Measurements from ENCODE around the gene LTO1. TPM values are rescaled to one million over a fixed set of nuclear protein-coding genes. Genes with fewer than 3 reads are reported as not detected.

The LTO1 gene
- polyA plus RNA-seq, 2 of the 4 experiments (the other 2 are of a cell fraction): 25.1 to 27.0 TPM

GRCh38 chr11:69711822-69712801 lies 37.0 kb upstream of the LTO1 start:
- Histone ChIP-seq H3K27ac (no peak overlapping the region), H3K4me3 (no peak overlapping the region), H3K4me1 (no peaks in the 10 kb centered on the region), H3K9me3 (no peaks in the 10 kb centered on the region), H3K4me2 (no peak overlapping the region)
- DNase-seq (ENCODE audit: low read depth in 1 of 2, low spot score in 1 of 2): no peak
- TF ChIP-seq JUNB (IDR thresholded peaks at IDR 0.05): no peak
- no peak for TF ChIP-seq CEBPB (IDR thresholded peaks at IDR 0.05)
- no peak for TF ChIP-seq SMC3 (IDR thresholded peaks at IDR 0.05)
- TF ChIP-seq BHLHE40 (IDR thresholded peaks at IDR 0.05; ENCODE audit: low read depth, low read length): no peak
- TF ChIP-seq HES2 (IDR thresholded peaks at IDR 0.05): no peak
- TF ChIP-seq JUN (IDR thresholded peaks at IDR 0.05): no peak
- TF ChIP-seq MAZ (IDR thresholded peaks at IDR 0.05; ENCODE audit: borderline replicate concordance, low read depth, low read length): no peak
- no peak for TF ChIP-seq TFCP2L1 (CRISPR knock-in tag; IDR thresholded peaks at IDR 0.05)
- no peak for TF ChIP-seq CBX2 (IDR thresholded peaks at IDR 0.05; ENCODE audit: borderline replicate concordance, low read depth)
- CTCF ChIA-PET: interaction anchor here (0.6 to 1.3 kb wide), 7 partner anchors 8 to 472 kb away, joined by 3 to 5 read pairs (median 4); no protein-coding TSS in a partner anchor
- ATAC-seq: no peak; a peak in 1 of 6 replicates
- 78% methylated on average over 27 of the region's 28 CpGs for WGBS (ENCODE audit: missing lambda C conversion rate)
- POLR2A ChIA-PET: no interaction called here
- no peak for FAIRE-seq

- Histone ChIP-seq H3K9me3 (no peaks in the 10 kb centered on the region), H3K27ac (no peak overlapping the region), H3K4me3 (no peak overlapping the region), H3K4me2 (no peak overlapping the region), H3K4me1 (0 out of 3 replicates have a peak, but pooled peaks cover under 1% of the 10 kb centered on the region)
- WGBS (ENCODE audit: missing lambda C conversion rate): 68% methylated on average over 14 of the region's 15 CpGs
- POLR2A ChIA-PET: no interaction called here
- no peak for DNase-seq (ENCODE audit: low read depth in 1 of 2, low spot score in 1 of 2)
- FAIRE-seq: no peak
- no peak for TF ChIP-seq HOXB5 (CRISPR knock-in tag; IDR thresholded peaks at IDR 0.05)
- no peak for TF ChIP-seq HOXA7 (CRISPR knock-in tag; IDR thresholded peaks at IDR 0.05)
- TF ChIP-seq SREBF2 (IDR thresholded peaks at IDR 0.05): no peak
- no peak for TF ChIP-seq CHD2 (IDR thresholded peaks at IDR 0.05; ENCODE audit: low read length, partially characterized antibody)
- TF ChIP-seq HES2 (IDR thresholded peaks at IDR 0.05): no peak
- TF ChIP-seq HDAC2 (IDR thresholded peaks at IDR 0.05): no peak
- TF ChIP-seq NFE2L2 (conservative IDR thresholded peaks at IDR 0.05; ENCODE audit: low read length): no peak
- TF ChIP-seq FOXS1 (CRISPR knock-in tag; IDR thresholded peaks at IDR 0.05): no peak
- TF ChIP-seq, protein P1, sequence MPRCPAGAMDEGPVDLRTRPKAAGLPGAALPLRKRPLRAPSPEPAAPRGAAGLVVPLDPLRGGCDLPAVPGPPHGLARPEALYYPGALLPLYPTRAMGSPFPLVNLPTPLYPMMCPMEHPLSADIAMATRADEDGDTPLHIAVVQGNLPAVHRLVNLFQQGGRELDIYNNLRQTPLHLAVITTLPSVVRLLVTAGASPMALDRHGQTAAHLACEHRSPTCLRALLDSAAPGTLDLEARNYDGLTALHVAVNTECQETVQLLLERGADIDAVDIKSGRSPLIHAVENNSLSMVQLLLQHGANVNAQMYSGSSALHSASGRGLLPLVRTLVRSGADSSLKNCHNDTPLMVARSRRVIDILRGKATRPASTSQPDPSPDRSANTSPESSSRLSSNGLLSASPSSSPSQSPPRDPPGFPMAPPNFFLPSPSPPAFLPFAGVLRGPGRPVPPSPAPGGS (IDR thresholded peaks at IDR 0.05): no peak
- no peak for TF ChIP-seq RARB (CRISPR knock-in tag; IDR thresholded peaks at IDR 0.05)
- TF ChIP-seq NR3C1 (IDR thresholded peaks at IDR 0.05): no peak
- no peak for TF ChIP-seq NPAS2 (CRISPR knock-in tag; IDR thresholded peaks at IDR 0.05; ENCODE audit: borderline replicate concordance)
- no peak for TF ChIP-seq SMC3 (IDR thresholded peaks at IDR 0.05)
- TF ChIP-seq CTCF (IDR thresholded peaks at IDR 0.05): no peak
- no peak for TF ChIP-seq HMGXB4 (CRISPR knock-in tag; IDR thresholded peaks at IDR 0.05; ENCODE audit: borderline replicate concordance)
- no peak for TF ChIP-seq POLR2A (IDR thresholded peaks at IDR 0.05; ENCODE audit: low read length)
- TF ChIP-seq, protein P2, sequence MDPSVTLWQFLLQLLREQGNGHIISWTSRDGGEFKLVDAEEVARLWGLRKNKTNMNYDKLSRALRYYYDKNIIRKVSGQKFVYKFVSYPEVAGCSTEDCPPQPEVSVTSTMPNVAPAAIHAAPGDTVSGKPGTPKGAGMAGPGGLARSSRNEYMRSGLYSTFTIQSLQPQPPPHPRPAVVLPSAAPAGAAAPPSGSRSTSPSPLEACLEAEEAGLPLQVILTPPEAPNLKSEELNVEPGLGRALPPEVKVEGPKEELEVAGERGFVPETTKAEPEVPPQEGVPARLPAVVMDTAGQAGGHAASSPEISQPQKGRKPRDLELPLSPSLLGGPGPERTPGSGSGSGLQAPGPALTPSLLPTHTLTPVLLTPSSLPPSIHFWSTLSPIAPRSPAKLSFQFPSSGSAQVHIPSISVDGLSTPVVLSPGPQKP (IDR thresholded peaks at IDR 0.05; ENCODE audit: low read depth, low read length): no peak
- TF ChIP-seq, protein P3, sequence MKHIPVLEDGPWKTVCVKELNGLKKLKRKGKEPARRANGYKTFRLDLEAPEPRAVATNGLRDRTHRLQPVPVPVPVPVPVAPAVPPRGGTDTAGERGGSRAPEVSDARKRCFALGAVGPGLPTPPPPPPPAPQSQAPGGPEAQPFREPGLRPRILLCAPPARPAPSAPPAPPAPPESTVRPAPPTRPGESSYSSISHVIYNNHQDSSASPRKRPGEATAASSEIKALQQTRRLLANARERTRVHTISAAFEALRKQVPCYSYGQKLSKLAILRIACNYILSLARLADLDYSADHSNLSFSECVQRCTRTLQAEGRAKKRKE (CRISPR knock-in tag; IDR thresholded peaks at IDR 0.05; ENCODE audit: low read depth): no peak
- no peak for ATAC-seq
- CTCF ChIA-PET: interaction anchor here (1.1 to 8.3 kb wide), 12 partner anchors 9 to 487 kb away, joined by 3 to 120 read pairs (median 5); no protein-coding TSS in a partner anchor
Observed at GRCh38 chr11:69708736-69709401, 33.7 kb upstream of the LTO1 start.

All from A549 (cell line).